ENCODE data around the gene ACAN.

Gene ACAN

DNA sequence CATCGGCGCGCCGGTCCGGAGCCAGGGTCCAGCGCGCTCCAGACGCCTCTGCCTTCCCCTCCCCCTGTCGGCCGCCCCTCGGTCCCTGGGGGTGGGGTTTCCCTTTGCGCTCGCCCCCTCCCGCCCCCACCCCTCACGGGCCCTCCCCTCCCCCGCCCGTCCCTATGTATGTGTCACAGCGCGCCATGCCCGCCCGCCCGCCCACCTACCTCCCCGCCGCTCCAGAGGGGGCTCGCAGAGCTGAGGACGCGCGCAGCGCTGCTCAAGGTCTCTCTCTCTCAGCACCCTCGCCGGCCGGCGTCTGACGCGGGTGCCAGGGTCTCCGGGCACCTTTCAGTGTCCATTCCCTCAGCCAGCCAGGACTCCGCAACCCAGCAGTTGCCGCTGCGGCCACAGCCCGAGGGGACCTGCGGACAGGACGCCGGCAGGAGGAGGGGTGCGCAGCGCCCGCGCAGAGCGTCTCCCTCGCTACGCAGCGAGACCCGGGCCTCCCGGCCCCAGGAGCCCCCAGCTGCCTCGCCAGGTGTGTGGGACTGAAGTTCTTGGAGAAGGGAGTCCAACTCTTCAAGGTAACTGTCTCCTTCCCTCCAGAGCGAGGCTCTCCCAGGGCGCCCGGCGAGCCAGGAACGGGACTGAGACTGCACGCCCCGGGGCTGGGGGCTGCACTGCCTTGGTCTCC, at the start of gene ACAN:
TSS of gene ACAN (plus strand) at position 196 of the 679 bp plus-strand sequence. CDS start 32,771 bp downstream, outside the sequence.
- no peak for DNase-seq (ENCODE audit: low read depth)

DNA sequence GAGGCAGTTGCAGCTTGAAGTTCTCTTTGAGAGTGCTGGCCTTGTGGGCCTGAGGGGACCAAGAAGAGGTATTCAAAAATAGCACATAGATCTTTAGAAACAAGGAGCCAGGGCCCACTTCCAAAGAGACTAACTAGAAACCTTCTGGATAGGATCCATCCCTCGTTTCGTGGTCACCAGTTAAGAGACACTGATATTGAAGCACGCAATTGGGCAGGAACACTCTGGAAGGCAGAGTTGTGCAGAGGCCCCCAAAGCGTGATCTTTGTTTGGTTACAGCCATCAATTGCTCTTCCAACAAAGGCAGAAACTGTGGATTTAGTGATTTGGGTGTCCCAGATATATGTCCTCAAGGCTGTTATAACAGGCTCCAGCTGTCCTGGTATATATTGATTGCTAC, 46.7 kb upstream of the ACAN start:
- no peak for DNase-seq (ENCODE audit: low read depth)

DNA sequence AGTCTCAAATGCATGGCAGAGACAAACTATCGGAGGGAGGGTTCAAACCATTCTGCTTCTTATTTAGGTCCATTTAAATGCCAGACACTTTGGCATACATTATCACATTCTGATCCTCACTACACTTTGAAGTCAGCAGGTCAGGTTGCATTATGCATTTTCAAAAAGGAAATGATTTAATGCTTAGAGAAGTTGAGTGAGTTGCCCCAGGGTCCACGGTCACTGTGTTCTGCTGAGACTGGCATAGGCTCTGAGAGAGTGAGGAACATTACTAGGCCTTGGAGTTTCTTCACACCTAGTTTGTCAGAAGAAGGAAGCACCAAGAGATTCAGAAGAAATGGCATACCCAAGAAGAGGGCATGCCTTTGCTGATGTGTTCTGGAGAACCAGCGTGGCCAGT, 46.3 kb upstream of the ACAN start:
- DNase-seq (ENCODE audit: low read depth) = no peak

DNA sequence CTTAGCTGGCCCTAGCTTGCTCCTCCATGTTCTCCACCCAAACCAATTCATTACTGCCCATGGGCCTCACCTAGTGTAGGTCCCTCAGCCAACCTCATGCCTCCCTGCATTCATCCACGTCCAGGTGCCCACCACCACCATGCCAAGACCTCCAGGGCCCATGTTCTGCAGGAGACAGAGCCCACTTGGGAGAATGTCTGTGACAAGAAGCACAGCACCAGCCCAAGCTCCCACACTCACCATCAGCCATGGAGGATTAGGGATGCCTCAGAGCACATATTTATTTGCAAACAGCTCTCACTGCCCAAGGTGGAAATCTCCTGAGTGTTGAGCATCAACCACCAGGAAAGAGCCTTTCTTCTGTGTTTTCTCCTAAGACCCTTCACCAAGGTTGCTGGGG, 43.4 kb upstream of the ACAN start:
- DNase-seq (ENCODE audit: low read depth) = no peak

DNA sequence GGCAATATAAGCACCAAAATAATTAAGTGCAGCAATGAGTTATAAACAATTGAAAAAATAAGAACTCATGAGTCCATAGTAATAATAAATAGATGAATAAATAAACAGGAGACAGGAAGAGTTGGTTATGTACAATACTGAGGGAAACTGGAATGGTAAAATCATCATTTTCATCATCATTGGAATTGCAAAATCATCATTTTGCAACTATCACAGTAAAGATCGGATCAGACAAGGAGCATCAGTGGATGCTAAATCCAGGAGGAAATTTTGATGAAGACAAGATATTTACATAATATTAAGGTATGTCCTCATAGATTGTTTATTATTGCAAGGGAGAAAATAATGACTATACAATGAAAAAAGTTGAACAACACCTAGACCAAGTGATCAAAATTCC, 38.8 kb upstream of the ACAN start:
- no peak for DNase-seq (ENCODE audit: low read depth)

DNA sequence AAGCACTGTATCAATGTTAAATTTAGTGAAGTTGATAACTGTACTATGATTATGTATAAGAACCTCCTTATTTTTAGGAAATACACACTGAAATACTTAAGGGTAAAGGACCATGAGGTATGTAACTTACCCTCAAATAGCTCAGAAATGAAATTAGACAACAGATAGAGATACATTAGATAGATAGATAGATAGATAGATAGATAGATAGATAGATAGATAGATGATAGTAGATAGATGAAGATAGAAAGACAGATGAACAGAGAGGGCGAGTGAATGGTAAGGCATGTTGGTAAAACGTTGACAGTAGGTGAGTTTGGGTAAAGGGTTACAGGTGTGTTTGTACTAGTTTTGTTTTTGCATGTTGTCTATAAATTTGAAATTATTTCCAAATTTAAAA, 38.0 kb upstream of the ACAN start:
- no peak for DNase-seq (ENCODE audit: low read depth)

DNA sequence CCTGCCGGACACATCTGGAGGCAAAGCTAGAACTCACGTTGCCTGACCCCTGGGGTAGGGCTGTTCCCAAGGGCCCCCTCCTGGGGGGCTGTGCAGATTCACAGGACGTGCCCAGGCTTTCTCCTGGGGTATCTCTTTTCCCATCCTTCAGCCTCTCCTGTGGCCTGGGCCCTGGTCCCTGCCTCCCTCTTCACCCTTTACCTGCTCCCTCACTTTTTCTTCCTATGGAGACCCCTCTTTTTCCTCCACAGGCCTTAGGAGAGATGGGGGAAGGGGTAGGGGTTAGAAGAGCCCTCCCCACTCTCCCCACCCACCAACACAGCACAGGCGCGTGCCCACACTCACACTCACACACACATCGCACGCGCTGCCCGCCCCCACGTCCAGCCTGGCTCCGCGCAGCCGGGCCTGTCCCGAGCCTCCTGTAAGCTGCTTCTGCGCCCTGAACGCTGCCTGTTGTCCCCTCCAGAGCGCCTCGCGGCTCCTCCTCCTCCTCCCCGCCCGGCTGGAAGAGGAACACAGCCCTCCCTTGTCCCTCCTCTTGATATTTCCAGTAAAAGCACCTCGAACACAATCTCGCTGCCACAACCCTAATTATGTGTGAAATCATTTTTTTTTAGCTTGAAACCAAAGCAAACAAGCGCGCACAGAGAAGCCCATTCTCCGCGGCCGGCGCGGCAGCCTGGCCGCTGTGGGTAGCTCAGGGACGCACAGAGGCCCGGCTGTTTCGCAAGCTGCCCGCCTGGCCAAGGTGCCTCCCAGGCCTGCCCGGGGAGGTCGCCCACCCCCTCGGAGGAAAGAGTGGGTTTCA, 33.9 kb upstream of the ACAN start:
- DNase-seq (ENCODE audit: low read depth) = no peak

DNA sequence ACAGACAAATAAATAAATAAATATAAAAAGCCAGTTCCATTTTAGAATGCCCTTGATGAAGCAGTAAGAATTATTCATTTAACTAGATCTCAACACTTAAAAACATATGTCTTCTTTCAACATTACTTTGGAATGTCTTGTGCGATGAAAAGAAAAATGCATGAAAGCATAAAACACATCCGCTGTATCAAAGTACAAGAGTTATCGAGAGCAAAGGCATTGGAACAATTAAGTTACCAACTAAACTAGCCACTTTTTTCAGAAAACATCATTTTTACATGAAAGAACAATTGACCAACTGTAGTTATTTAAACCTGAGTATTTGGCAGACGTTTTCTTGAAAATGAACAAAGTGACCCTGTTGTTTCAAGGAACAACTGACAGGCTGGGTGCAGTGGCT, 27.5 kb upstream of the ACAN start:
- DNase-seq (ENCODE audit: low read depth) = no peak

DNA sequence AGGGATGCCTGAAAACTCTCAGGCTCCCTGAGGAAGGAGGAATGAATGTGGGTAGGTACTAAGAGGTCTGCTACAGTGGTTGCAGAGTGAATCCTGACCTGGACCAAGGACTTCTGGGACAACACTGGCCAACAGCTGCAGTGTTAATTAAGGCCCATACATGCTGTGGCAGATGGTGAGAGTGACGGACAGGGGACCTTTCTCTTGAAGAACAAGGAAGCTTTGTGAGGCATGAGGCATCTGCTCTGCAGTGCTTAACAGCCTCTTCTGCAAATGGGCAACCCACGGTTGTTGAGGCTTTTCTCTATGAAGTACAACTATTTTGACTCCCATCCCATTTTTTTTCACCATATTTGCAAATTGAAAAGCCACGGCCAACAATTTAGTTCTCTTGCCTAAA, 26.6 kb upstream of the ACAN start:
- DNase-seq (ENCODE audit: low read depth) = no peak

DNA sequence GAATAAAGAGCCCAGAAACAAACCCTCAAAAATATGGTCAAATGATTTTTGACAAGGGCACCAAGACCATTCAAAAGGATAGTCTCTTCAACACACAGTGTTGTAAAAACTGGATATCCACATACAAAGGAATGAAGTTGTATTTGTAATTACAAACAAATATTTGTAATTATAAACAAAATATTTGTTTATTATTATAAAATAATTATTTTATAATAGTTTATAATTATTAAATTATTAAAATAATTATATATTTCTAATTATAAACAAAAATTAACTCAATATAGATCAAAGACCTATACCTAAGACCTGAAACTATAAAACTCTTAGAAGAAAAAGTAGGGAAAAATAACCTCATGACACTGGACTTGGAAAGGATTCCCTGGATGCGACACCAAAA, 23.3 kb upstream of the ACAN start:
- no peak for DNase-seq (ENCODE audit: low read depth)

DNA sequence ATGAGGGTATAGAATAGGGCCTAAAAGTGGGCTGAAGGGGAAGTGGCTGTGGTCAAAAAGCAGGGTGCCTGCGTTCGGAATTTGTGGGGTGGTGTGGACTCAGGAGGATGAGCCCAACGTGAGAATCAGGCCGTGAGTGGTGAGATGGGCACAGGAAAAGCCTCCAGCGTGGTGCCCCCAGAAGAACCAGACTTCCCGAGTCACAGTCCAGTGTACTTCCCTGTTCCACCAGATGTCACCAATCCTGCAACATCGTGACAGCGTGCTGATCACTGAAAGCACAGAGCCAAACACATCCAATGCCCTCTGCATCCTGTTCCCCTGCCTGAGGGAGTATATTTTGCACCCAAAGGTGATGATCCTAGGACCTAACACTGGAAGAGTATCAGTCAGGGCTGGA, 20.8 kb upstream of the ACAN start:
- no peak for DNase-seq (ENCODE audit: low read depth)

DNA sequence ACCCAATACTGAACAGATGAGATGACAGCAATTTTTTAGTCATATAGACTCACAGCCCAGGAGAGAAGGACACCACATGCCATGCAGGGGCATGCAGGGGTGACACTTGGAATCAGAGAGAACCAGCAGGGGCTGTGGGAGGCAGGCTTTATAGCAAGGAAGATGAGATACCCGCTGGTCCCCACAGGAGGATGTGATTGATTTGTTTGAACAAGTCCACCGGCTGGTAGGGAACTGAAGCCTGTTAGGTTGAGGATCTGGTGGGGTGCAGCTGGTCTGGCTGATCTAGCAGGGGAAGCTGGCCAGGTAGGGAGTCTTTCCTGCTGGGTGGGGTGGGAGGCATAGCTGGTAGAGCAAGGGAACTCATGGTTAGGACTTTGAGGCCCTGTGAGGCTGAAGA, 18.0 kb upstream of the ACAN start:
- DNase-seq (ENCODE audit: low read depth) = no peak

DNA sequence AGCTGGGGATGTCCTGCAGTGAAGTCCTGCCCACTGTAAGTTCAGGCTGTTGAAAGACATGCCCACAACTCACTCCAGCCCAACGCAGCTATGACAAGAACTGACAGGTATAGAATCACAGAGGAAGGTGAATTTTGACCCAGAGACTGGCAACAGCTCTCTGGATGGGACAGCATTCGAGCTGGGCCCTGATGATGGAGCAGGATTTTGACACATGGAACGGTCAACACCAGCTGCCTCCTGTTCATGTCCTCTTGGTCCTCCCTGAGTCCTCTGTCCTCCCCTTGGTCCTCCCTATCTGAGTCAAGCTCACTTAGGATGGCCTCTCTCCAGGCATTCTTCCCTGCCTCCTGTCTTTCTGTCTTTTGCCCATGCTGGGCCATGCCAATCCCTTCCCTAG, 15.2 kb upstream of the ACAN start:
- no peak for DNase-seq (ENCODE audit: low read depth)

DNA sequence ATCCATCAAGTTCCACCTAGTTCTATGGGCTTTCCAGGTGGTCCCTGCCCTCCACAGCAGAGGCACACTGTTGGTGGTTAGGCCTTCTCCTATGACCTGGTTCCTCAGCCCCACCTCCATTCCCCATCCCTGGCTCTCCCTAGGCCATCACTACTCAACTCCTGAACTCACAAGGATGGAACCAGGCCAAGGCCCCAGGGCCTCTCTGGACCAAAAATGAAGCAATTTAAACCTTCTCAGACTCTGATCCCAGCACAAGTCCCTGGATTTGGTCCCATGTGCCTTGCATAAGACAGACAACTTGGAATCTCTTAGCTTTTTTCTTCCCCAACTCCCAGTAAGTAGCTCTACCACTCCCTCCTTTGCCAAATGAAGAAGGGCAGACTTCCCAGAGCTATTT, 14.4 kb upstream of the ACAN start:
- no peak for DNase-seq (ENCODE audit: low read depth)

DNA sequence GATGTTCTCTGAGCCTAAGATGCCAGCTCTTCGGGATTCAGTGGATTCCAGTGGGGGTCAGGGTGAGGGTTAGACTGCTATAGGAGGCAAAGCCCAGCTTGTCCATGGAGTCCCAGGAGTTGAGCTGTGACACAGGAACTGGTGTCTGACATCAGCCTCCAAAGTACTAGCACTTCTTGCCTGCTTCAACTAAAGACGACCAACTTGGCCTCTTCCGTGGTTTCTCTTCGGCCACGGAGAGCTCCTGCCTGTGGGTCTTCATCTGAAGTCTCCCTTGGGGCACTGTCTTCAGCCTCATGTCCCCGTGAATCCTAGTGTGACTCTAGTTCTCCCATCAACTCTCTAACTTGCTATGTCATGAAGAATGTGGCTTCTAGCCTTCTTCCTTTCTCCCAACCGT, 12.8 kb upstream of the ACAN start:
- DNase-seq (ENCODE audit: low read depth) = no peak

DNA sequence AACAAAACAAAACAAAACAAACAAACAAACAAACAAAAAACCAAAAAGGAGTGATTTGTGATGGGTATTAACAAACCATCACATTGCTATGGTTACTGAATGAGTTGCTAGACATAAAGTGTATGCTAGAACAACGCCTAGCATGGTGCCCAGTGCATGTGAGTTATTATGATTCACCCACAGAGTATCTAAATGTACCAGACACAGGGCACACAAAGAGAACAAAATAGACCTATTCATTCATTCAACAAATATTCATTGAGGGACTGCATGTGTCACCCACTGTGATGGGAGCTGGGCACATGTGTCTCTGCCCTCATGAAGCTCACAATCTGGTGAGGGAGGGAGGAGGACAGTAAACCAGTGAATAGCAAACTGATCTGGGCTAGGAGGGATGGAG, 11.6 kb upstream of the ACAN start:
- DNase-seq (ENCODE audit: low read depth) = no peak

DNA sequence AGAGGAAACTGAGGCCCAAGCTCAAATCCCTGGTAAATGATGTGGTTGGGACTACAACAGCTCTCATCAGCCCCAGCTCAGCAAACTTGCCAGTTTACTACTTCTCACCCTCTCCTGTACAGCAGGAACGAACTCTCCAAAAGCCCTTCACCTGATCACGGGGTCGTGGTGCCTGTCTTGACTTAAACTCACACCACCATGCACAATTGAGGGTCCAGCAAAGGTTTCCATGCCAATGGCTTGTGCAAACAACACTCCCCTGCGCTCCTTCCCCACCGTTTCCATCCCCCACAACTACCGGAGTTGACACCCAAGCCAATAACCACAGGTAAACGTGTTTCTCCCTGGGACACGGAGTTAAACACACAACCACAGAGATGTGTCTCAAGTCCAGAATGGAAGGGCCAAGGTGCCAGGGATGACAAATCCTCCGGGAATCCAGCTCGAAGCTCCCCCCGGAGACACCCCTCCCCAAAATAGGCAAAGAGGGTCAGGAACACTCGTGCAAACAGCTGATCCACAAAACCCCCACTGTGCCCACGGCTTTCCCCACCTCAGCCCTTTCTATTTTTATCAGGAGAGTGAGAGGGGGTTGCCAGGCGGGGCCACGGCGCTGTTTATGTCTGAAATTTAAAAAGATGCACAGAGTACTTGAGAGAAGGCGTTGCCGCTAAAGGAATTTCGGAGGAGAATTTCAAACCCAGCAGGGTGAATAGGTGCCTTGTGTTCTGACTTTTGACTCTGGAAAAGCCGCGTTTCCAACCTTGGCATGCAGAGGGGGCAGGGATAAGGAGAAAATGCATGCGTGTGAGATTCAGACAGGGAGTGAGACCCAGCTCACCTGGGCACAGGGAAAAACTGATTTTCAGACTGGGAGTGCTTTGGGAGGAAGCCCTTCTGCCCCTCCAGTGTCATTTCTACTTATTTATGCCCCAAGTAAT, 10.6 kb upstream of the ACAN start:
- DNase-seq (ENCODE audit: low read depth) = no peak

DNA sequence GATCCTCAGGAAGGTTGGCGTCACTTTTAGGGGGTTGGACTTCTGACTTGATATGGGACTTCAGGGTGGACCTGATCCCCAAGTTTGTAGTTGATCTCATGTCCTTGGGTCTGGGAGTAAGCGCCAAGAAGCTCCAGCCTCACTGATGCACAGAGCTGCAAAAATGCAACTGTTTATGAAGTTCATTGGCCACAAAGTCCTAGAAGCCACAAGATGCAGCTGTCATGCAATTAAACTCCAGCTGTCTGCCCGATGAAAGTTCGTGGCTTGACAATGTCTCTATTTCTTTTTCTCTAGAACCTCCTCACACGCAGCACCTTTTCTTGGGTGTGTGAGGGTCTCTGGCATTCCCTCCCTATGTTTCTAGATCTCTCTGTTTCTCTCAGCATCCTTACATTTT, 9.2 kb upstream of the ACAN start:
- no peak for DNase-seq (ENCODE audit: low read depth)

DNA sequence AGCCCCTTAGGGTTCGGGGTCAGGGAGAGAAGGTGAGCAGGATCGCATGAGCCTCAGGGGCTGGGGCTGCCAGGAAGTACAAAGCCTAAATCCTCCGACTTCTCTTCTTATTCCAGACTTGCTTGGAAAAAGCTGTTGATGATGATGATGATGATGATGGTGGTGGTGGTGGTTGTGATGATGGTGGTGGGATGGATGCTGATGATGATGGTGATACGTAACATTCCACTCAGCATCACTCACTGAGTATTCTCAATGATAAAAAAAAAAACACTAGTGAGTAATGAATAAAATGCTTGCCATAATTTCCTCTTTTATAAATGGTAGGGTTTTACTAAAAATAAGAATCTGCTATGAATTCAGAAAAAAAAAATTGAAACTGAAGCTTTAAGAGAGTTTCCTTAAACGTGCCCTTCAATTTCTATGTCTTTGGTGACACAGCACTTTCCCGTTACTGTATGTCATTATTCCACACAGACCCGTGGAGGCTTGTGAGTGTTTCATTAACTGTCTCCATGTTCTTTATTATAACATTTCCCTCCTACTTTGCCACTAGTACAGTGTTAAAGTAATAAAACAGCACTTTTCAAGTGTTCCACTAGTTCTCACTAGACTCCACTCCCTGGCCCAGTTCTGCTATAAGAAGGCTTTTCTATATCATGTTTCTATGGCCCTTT, 5.4 kb upstream of the ACAN start:
- DNase-seq (ENCODE audit: low read depth) = no peak

DNA sequence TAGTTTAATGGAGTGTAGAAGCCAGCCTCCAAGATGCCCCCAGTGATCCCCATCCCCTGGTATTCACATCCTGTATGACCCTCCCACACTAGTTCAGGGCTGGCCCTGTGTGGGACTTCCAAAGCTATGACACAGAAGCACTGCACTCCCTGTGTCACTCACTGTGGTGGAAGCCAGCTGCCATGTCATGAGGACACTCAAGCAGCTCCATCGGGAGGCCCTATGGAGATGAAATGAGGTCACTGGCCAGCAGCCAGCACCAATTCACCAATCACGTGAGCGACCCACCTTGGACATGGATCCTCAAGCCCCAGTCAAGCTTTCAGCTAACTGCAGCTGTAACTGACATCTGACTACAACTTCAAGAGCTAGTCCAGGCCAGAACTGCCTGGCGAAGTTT, 3.9 kb upstream of the ACAN start:
- DNase-seq (ENCODE audit: low read depth) = no peak

DNA sequence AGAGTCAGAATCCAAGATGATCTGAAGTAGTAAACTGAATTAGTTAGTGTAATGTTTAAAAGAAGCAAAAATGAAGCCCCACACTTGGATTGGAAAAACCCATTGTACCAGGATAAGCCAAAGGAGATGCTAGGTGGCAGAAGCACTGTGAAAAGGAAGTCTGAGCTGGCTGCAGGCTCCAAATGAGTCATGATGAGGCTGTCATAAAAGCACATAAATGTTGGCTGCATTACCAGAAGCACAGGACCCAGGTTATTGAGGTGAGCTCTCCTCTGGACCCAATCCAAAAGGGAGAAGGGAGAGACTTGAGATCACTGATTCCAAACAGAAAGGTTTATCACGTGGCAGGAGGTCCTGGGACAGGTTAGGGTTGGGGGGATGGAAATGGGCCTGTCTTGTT, 3.2 kb upstream of the ACAN start:
- no peak for DNase-seq (ENCODE audit: low read depth)

DNA sequence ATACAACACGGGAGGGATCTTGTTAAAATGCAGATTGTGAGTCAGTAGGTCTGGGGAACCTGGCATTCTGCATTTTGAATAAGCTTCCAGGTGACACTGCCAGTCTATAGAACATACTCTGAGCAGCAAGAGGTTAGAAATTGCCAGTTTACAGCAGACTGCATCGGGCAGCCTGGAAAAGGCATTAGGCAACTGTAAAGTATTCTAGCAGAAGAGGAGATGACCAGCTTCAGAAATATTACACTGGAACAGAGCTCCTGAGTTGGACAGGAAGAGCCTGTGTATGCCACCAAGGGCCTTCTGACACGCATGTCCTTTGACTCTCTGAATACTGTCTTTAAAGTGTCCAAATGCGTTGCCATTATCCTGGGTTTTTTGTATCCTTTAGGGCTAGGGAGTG, 2.5 kb upstream of the ACAN start:
- no peak for DNase-seq (ENCODE audit: low read depth)

All from T-helper 22 cell (primary cell).